PC-9 (cell line): Measurements from ENCODE around the gene NUBPL.

Experiments
- EZH2 ChIP-seq: fragments of 200-600 bp; sonication (generic); IDR thresholded peaks from 2 replicates; pipeline ENCODE4 v1.8.0; 2017; ENCODE audit warnings: antibody characterized with exemption, low read depth
- TF ChIP-seq, protein P1 (sequence below): fragments of 200-600 bp; sonication (generic); conservative IDR thresholded peaks from 2 replicates; pipeline ENCODE4 v1.6.1; 2017; ENCODE audit warnings: mixed run types, antibody characterized with exemption, mild to moderate bottlenecking, moderate library complexity

DNA sequence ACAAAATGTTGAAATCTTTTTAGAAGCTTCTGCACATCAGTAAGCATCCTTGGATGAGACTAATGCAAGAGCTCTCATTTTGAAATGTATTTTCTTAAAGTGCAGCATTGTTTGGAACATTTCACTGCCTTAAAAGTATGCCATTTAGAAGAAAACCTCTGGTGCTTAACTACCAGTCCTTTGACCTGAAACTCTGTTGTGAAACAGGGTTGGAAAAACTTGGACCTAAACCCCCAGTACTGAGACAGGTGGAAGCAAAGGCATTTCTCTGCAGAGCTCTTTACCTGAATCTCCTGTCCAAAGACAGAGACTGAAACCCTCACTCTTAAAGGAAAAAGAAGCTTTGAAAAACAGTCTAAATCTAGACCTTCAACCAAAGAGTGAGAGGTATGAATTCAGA, 207.2 kb downstream of the NUBPL start:
- TF ChIP-seq, protein P1, sequence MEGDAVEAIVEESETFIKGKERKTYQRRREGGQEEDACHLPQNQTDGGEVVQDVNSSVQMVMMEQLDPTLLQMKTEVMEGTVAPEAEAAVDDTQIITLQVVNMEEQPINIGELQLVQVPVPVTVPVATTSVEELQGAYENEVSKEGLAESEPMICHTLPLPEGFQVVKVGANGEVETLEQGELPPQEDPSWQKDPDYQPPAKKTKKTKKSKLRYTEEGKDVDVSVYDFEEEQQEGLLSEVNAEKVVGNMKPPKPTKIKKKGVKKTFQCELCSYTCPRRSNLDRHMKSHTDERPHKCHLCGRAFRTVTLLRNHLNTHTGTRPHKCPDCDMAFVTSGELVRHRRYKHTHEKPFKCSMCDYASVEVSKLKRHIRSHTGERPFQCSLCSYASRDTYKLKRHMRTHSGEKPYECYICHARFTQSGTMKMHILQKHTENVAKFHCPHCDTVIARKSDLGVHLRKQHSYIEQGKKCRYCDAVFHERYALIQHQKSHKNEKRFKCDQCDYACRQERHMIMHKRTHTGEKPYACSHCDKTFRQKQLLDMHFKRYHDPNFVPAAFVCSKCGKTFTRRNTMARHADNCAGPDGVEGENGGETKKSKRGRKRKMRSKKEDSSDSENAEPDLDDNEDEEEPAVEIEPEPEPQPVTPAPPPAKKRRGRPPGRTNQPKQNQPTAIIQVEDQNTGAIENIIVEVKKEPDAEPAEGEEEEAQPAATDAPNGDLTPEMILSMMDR, result no peak
- no peak for TF ChIP-seq EZH2
